Ascending aorta (tissue), 2 donors: ENCODE data around the gene ATP2A3. TPM values are rescaled to one million over a fixed set of nuclear protein-coding genes. Genes with fewer than 3 reads are reported as not detected.

Experiments
- DNase-seq, 2 donors: peaks; one replicate each; pipeline ENCODE4 v3.0.0-alpha.2; 2019; ENCODE audit warnings: low spot score in 2 of 2
- H3K27ac ChIP-seq, 2 donors: fragments of 200-600 bp; sonication (generic); one replicate each; pipeline ENCODE4 v1.5.1; 2016 to 2017; ENCODE audit warnings: mild to moderate bottlenecking in 1 of 2
- H3K27me3 ChIP-seq: fragments of 200-600 bp; sonication (generic); one replicate; pipeline ENCODE4 v1.5.1; 2017
- H3K36me3 ChIP-seq, 2 donors: fragments of 200-600 bp; sonication (generic); one replicate each; pipeline ENCODE4 v1.5.1; 2016
- H3K4me1 ChIP-seq, 2 donors: fragments of 200-600 bp; sonication (generic); one replicate each; pipeline ENCODE4 v1.5.1; 2016 to 2017; ENCODE audit warnings: mild to moderate bottlenecking in 1 of 2
- H3K4me3 ChIP-seq, 2 donors: fragments of 200-600 bp; sonication (generic); one replicate each; pipeline ENCODE4 v1.5.1; 2016 to 2017; ENCODE audit warnings: mild to moderate bottlenecking in 1 of 2
- H3K9me3 ChIP-seq, 2 donors: fragments of 200-600 bp; sonication (generic); one replicate each; pipeline ENCODE4 v1.5.1; 2016
- intact Hi-C: fragments of 100-400 bp; cut with DNase I; formaldehyde crosslinking; loops from one replicate; pipeline ENCODE4 v1.15.1; 2023
- total RNA-seq: library from RNA; depleted of rRNA; stranded (reverse); fragments of >200 nt; gene quantifications from one replicate; pipeline ENCODE4 v1.1.0, GENCODE V29; 2016
- TF ChIP-seq, protein P1 (sequence below), 3 experiments: fragments of 200-600 bp in 2 of 3; fragments of 450-650 bp in 1 of 3; sonication (generic) in 2 of 3; IDR thresholded peaks; one replicate each; pipeline ENCODE4 v1.5.1; 2016 to 2019; ENCODE audit warnings: antibody characterized with exemption in 3 of 3, mild to moderate bottlenecking in 1 of 3, moderate library complexity in 1 of 3

The ATP2A3 gene
- total RNA-seq, 1 donor from 2014 or later, result 27.2 TPM

DNA sequence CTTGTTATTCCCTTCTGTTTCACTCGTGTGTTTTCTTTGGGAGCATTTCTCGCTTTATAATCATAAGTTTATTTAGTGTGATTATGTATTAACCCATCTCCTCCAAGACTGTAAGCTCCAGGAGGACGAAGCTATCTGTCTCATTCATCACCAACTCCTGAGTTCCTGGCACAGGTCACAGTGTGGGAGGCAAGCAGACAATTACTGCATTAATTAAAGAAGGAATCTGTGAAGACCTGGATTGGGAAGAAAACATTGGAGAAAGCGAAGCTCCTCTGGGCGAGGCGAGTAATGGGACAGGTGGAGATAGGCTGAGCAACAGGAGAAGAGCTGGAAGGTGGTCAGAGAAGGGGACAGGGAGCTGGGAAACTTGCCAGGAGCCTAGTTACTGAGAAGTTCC is 63.6 kb downstream of the ATP2A3 start:
- Histone ChIP-seq H3K27me3 (no peaks in the 10 kb centered on the region), H3K36me3 (no peaks in the 10 kb centered on the region), H3K27ac (no peak overlapping the region), H3K9me3 (no peaks in the 10 kb centered on the region), H3K4me3 (no peak overlapping the region), H3K4me1 (no peaks in the 10 kb centered on the region)
- DNase-seq, result no peak
- intact Hi-C loops, result no loop called here
- TF ChIP-seq, protein P1, sequence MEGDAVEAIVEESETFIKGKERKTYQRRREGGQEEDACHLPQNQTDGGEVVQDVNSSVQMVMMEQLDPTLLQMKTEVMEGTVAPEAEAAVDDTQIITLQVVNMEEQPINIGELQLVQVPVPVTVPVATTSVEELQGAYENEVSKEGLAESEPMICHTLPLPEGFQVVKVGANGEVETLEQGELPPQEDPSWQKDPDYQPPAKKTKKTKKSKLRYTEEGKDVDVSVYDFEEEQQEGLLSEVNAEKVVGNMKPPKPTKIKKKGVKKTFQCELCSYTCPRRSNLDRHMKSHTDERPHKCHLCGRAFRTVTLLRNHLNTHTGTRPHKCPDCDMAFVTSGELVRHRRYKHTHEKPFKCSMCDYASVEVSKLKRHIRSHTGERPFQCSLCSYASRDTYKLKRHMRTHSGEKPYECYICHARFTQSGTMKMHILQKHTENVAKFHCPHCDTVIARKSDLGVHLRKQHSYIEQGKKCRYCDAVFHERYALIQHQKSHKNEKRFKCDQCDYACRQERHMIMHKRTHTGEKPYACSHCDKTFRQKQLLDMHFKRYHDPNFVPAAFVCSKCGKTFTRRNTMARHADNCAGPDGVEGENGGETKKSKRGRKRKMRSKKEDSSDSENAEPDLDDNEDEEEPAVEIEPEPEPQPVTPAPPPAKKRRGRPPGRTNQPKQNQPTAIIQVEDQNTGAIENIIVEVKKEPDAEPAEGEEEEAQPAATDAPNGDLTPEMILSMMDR (IDR thresholded peaks at IDR 0.05), result no peak

DNA sequence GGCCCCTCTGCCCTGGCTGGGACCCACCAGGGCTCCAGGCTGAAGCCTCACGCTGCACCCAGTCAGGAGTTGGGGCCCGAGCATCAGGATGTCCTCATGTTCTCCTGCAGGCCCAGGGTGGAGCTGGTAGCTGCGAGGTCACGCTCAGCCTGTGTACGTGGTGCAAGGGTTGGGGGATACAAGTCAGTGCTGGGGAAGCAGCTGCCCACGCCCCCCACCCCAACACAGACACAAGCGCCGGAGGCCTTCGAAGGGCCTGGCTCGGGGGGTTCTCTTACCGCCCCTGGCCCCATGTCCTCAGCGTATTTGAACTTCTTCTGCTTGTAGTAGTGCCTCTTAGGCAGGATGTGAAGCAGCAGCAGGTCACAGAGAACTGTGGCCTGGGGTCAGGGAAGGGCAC is 66.5 kb downstream of the ATP2A3 start:
- no peaks in the 10 kb centered on the region for H3K36me3 ChIP-seq
- TF ChIP-seq, protein P1 (IDR thresholded peaks at IDR 0.05), result no peak
- H3K4me1 ChIP-seq, result peaks cover 4 to 14% of the 10 kb centered on the region in 2 donors
- no peak overlapping the region for H3K4me3 ChIP-seq
- no peaks in the 10 kb centered on the region for H3K27me3 ChIP-seq
- H3K9me3 ChIP-seq, result no peaks in the 10 kb centered on the region
- no peak overlapping the region for H3K27ac ChIP-seq
- DNase-seq, result no peak
- intact Hi-C loops, result no loop called here

DNA sequence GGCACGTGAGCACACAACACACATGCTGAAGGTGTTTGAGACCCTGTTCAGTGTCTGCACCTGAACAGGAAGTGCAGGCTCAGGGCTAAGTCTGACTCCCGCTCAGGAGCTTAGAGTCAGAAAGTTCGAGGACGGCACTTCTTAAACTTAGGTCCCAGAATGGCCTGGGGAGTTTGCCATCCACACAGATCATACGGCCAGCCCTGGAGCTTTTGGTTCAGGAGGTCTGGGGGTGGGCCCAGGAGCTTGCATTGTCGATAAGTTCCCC is 67.3 kb downstream of the ATP2A3 start:
- no peaks in the 10 kb centered on the region for H3K9me3 ChIP-seq
- intact Hi-C loops, result no loop called here
- no peaks in the 10 kb centered on the region for H3K27me3 ChIP-seq
- no peak overlapping the region for H3K27ac ChIP-seq
- TF ChIP-seq, protein P1 (IDR thresholded peaks at IDR 0.05), result no peak
- no peaks in the 10 kb centered on the region for H3K36me3 ChIP-seq
- peaks cover 5 to 21% of the 10 kb centered on the region in 2 donors for H3K4me1 ChIP-seq
- H3K4me3 ChIP-seq, result no peak overlapping the region
- DNase-seq, result no peak

DNA sequence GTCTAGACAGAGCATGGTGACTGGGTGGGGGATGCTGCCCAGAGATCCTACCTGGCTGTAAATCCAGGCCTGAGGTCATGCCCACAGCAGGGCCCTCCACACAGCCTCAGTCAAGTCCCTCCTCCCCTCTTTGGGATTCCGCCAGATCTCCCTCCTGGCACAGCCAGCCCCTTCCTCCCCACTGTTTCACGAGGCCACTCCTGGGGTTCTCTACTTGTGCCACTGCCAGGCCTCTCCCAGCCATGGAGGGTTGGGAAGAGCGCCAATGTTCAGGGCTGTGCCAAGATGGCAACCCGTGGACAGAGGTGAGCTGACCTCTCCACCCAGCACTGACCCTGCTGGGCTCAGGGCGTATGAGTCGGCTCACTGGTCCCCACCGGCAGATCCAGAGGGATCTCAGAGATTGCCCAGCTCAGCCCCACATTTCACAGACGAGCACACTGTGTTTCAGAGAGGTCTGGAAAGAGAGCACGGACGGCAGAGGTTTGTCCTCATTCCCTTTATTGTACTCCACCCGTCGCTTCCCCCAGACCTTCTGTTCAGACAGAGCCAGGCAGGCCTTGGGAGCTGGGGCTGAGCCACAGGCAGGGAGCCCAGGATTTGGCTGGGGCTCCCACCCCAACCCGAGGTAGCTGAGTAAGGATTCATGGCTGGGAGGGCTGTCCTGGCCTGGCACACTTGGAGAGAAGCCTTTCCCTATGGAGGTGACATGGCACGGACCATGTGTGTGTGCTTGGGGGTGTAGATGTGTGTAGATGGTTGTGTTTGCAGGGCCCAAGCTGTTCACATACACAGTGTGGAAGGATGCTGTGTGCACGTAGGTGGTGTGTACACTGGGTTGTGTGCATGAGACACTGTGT is 67.9 kb downstream of the ATP2A3 start:
- DNase-seq, result no peak
- intact Hi-C loops, result no loop called here
- H3K27ac ChIP-seq, result peak overlapping the region; percentile 13 to 37
- no peak overlapping the region for H3K4me3 ChIP-seq
- peaks cover 11 to 27% of the 10 kb centered on the region in 2 donors for H3K4me1 ChIP-seq
- TF ChIP-seq, protein P1 (IDR thresholded peaks at IDR 0.05), result no peak
- no peaks in the 10 kb centered on the region for H3K27me3 ChIP-seq
- no peaks in the 10 kb centered on the region for H3K9me3 ChIP-seq
- no peaks in the 10 kb centered on the region for H3K36me3 ChIP-seq

DNA sequence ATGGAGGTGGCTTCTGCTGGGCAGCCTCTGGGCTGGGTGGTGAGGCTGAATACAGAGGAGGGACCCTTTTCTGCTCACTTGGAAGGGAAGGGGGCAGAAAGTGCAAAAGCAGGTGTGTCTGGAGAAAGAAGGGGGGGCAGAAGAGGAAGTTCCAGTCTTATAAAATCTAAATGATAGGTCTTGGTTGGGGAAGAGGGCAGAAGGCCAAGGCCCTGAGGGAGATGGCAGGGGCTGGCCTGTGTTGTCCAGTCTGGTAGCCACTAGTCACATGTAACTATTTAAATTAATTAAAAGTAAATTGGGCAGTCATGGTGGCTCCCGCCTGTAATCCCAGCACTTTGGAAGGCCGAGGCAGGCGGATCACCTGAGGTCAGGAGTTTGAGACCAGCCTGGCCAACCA is 68.9 kb downstream of the ATP2A3 start:
- no peak for DNase-seq
- Histone ChIP-seq H3K27me3 (no peaks in the 10 kb centered on the region), H3K4me1 (peaks cover 14 to 36% of the 10 kb centered on the region in 2 donors), H3K36me3 (no peaks in the 10 kb centered on the region), H3K27ac (peak overlapping the region; percentile 1 to 66), H3K9me3 (no peaks in the 10 kb centered on the region), H3K4me3 (no peak overlapping the region)
- TF ChIP-seq, protein P1 (IDR thresholded peaks at IDR 0.05), result no peak
- intact Hi-C loops, result no loop called here
